Prostate gland (tissue), 2 donors: ENCODE results near the gene NOL7.

Experiments used
- POLR2A ChIP-seq: fragments of 450-650 bp; IDR thresholded peaks from one replicate; pipeline ENCODE4 v1.6.1; 2016; ENCODE audit warnings: antibody characterized with exemption, mild to moderate bottlenecking
- POLR2AphosphoS5 ChIP-seq: sonication (generic); formaldehyde crosslinking; IDR thresholded peaks from one replicate; pipeline ENCODE4 v1.6.1; 2017; ENCODE audit warnings: antibody characterized with exemption
- TF ChIP-seq, protein P1 (sequence below), 4 experiments: fragments of 200-600 bp in 2 of 4; fragments of 450-650 bp in 2 of 4; sonication (generic) in 2 of 4; IDR thresholded peaks; 1 replicate in 3 of 4; 2 replicates in 1 of 4; pipeline ENCODE4 v1.5.1; 2016 to 2019; ENCODE audit warnings: antibody characterized with exemption in 4 of 4, mild to moderate bottlenecking in 2 of 4, moderate library complexity in 2 of 4

GRCh38 chr6:13624871-13625288 lies 9.7 kb downstream of the NOL7 start:
- TF ChIP-seq, protein P1, sequence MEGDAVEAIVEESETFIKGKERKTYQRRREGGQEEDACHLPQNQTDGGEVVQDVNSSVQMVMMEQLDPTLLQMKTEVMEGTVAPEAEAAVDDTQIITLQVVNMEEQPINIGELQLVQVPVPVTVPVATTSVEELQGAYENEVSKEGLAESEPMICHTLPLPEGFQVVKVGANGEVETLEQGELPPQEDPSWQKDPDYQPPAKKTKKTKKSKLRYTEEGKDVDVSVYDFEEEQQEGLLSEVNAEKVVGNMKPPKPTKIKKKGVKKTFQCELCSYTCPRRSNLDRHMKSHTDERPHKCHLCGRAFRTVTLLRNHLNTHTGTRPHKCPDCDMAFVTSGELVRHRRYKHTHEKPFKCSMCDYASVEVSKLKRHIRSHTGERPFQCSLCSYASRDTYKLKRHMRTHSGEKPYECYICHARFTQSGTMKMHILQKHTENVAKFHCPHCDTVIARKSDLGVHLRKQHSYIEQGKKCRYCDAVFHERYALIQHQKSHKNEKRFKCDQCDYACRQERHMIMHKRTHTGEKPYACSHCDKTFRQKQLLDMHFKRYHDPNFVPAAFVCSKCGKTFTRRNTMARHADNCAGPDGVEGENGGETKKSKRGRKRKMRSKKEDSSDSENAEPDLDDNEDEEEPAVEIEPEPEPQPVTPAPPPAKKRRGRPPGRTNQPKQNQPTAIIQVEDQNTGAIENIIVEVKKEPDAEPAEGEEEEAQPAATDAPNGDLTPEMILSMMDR (IDR thresholded peaks at IDR 0.05) = peak in 2 of 4 experiments; percentile 9 to 16
- no peak for TF ChIP-seq POLR2AphosphoS5
- TF ChIP-seq POLR2A = no peak
